ENCODE data around the gene ALDH1A3.

Gene ALDH1A3

GRCh38 chr15:100900795-100901169 is 21.2 kb downstream of the ALDH1A3 start:
- in situ Hi-C loops (cut with MboI; ENCODE audit: low sequenced_read_pairs): no loop called here

- in situ Hi-C loops (cut with MboI; ENCODE audit: low sequenced_read_pairs): no loop called here
These were observed 21.7 kb downstream of the ALDH1A3 start for GRCh38 chr15:100901296-100901695.

- in situ Hi-C loops (cut with MboI; ENCODE audit: low sequenced_read_pairs): no loop called here
These were observed 22.2 kb downstream of the ALDH1A3 start for GRCh38 chr15:100901702-100902435.

GRCh38 chr15:100902436-100903167 is 23.0 kb downstream of the ALDH1A3 start:
- in situ Hi-C loops (cut with MboI; ENCODE audit: low sequenced_read_pairs): no loop called here

- in situ Hi-C loops (cut with MboI; ENCODE audit: low sequenced_read_pairs): no loop called here
These were observed 23.5 kb downstream of the ALDH1A3 start for GRCh38 chr15:100903168-100903554.

- in situ Hi-C loops (cut with MboI; ENCODE audit: low sequenced_read_pairs): no loop called here
These were observed 26.2 kb downstream of the ALDH1A3 start for GRCh38 chr15:100905850-100906249.

- in situ Hi-C loops (cut with MboI; ENCODE audit: low sequenced_read_pairs): no loop called here
These were observed 28.8 kb downstream of the ALDH1A3 start for GRCh38 chr15:100908466-100908865.

GRCh38 chr15:100909565-100909964 is 29.9 kb downstream of the ALDH1A3 start:
- in situ Hi-C loops (cut with MboI; ENCODE audit: low sequenced_read_pairs): no loop called here

- in situ Hi-C loops (cut with MboI; ENCODE audit: low sequenced_read_pairs): loop anchor here (10.0 kb wide), 1 partner anchor 355 kb away; no protein-coding TSS in a partner anchor
These were observed 30.6 kb downstream of the ALDH1A3 start for GRCh38 chr15:100909989-100910955.

- in situ Hi-C loops (cut with MboI; ENCODE audit: low sequenced_read_pairs): loop anchor here (10.0 kb wide), 1 partner anchor 354 kb away; no protein-coding TSS in a partner anchor
These were observed 31.5 kb downstream of the ALDH1A3 start for GRCh38 chr15:100911086-100911485.

GRCh38 chr15:100913961-100914360 is 34.3 kb downstream of the ALDH1A3 start:
- in situ Hi-C loops (cut with MboI; ENCODE audit: low sequenced_read_pairs): loop anchor here (10.0 kb wide), 1 partner anchor 351 kb away; no protein-coding TSS in a partner anchor

GRCh38 chr15:100914876-100915275 is 35.2 kb downstream of the ALDH1A3 start:
- in situ Hi-C loops (cut with MboI; ENCODE audit: low sequenced_read_pairs): loop anchor here (10.0 kb wide), 1 partner anchor 350 kb away; no protein-coding TSS in a partner anchor

- in situ Hi-C loops (cut with MboI; ENCODE audit: low sequenced_read_pairs): loop anchor here (10.0 kb wide), 1 partner anchor 347 kb away; no protein-coding TSS in a partner anchor
These were observed 38.5 kb downstream of the ALDH1A3 start for GRCh38 chr15:100918034-100918689.

- in situ Hi-C loops (cut with MboI; ENCODE audit: low sequenced_read_pairs): loop anchor here (10.0 kb wide), 1 partner anchor 346 kb away; no protein-coding TSS in a partner anchor
These were observed 39.3 kb downstream of the ALDH1A3 start, which contains the start of gene LRRK1 for GRCh38 chr15:100918690-100919480. TSS of gene LRRK1 (plus strand) at chr15:100919357. CDS start at chr15:100924633, 5,276 bp downstream.

- in situ Hi-C loops (cut with MboI; ENCODE audit: low sequenced_read_pairs): loop anchor here (10.0 kb wide), 2 partner anchors 85 to 345 kb away; no protein-coding TSS in a partner anchor
These were observed 40.1 kb downstream of the ALDH1A3 start for GRCh38 chr15:100919481-100920405.

- in situ Hi-C loops (cut with MboI; ENCODE audit: low sequenced_read_pairs): loop anchor here (10.0 kb wide), 1 partner anchor 84 kb away; no protein-coding TSS in a partner anchor
These were observed 41.0 kb downstream of the ALDH1A3 start for GRCh38 chr15:100920516-100921135.

Data from HL-60/S4 treated with phorbol 12-myristate 13-acetate at 8.2 ng/mL for 4 days and 3 days (cell line).